Measurements from ENCODE around the gene ACSBG1. TPM values are rescaled to one million over a fixed set of nuclear protein-coding genes. Genes with fewer than 3 reads are reported as not detected.

The ACSBG1 gene
- total and polyA plus RNA-seq, 5 experiments from 2014 or later = 0.05 to 0.11 TPM; not detected in 3

DNA sequence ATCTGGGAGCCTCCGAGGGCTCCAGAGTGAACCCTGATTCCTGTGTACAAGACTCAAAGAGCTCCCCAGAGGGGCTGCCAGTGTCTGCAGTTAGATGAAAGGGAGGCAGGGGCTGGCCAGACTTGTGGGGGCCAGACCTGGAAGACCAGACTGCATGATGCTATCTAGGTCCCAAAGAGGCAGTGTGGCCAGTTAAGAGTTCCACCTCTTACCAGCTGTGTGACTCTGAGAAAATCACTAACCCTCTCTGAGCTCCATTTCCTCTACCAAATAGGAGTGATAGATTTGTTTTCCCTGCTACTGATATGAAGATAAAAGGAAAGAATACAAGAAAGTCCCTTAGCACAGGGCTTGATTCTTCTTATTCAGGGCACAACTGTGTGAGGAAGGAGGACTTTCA is 29.0 kb downstream of the ACSBG1 start:
- no peak overlapping the region for H3K4me3 Mint-ChIP-seq
- peaks cover 0 to 1% (median 0%) of the 10 kb centered on the region in 4 donors for H3K4me1 Mint-ChIP-seq
- DNase-seq (no peak), ATAC-seq (no peak)
- no peaks in the 10 kb centered on the region for H3K9me3 Mint-ChIP-seq
- no peaks in the 10 kb centered on the region for H3K36me3 Mint-ChIP-seq
- H3K27me3 Mint-ChIP-seq = peaks cover 0 to 3% (median 0%) of the 10 kb centered on the region in 5 donors
- POLR2A ChIA-PET = no interaction called here
- no peak overlapping the region for H3K27ac Mint-ChIP-seq

DNA sequence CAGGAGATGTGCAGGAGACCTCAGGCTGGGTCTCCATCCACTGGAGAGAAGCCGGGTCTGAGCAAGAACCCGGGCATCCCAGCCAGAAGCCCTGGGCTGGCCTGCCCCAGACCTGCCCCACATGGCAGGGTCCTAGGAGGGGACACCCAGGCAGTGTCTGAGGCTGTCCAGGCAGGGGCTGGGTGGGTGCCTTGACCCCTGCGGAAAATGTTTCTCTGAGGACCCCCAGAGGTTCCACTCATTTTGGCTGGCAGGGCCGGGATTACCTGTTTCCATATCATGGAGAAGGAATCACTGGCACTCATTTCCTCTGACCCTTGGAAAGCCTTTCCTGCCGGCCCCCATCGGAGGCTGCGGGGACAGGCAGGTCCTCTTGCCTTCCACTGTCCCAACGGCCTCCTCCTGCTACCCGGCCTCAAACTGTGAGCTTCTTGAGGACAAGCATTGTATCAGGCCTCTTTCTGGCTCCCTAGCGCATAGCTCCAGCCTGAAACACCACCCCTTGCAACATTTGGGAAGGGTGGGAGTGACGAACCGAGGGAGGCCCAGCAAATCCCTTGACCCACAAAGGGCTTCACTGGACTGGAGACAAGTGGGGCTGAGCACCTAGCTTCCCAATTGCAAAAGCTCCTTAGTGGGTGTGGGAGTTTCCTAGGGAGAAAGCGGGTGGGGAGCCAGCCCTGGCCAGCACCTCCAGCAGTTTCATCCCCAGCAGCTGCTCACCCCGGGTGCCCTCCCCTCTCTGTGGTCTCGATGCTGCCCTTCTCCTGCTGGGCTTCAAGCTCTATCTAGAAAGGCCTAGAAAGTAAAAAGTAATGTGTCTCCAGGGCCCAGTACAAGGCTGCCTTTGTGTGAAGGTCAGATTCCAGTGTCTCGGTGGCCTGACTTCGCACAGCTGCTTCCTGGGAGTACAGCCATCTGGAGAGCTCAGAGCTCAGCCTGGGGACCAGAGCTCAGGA is 29.7 kb downstream of the ACSBG1 start:
- POLR2A ChIA-PET = no interaction called here
- DNase-seq = no peak
- H3K9me3 Mint-ChIP-seq = no peaks in the 10 kb centered on the region
- H3K4me3 Mint-ChIP-seq = no peak overlapping the region
- H3K27ac Mint-ChIP-seq = no peak overlapping the region
- peaks cover 0 to 3% (median 0%) of the 10 kb centered on the region in 5 donors for H3K27me3 Mint-ChIP-seq
- peaks cover 0 to 1% (median 0%) of the 10 kb centered on the region in 4 donors for H3K4me1 Mint-ChIP-seq
- no peak for ATAC-seq
- no peaks in the 10 kb centered on the region for H3K36me3 Mint-ChIP-seq

DNA sequence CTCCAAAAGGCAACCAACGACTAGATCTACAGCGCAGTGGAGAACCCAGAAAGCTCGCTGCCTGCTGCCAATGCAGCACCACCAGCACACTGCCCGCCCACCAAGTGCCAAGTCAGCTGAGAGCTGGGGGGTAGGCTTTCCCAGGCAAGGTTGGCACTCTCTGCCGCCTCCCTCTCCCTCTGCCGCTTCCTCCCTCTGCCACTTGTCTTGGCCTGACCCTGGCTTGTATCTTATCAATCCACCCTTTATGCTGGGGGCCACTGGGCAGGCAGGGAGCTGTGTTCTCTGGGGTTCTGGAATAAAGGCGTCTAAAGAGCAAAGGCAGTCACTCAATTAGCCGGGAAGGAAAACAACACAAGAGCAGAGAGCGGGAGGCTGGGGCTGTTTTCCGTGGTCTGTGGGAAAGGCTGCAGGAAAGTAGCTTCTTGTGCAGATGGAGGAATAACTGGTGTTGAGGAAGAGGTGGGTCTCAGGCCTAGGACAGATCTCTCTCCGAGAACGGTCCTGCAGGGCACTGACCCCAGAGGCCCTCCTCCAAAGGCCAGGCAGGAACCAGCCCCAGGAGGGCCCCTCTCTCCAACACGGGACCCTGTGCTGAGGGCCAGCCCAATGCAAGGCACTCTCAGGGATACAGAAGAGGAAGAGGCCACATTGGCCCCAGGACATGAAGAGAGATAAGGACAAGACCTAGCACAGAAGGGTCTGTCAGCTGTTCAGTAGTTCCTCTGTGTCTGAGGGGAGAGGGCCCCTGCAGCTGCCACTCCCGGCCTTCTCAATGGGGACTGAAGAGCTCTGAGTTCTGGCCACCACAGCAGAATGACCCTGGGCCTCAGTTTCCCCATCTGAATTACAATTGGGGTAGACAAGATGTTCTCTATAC is 30.8 kb downstream of the ACSBG1 start:
- DNase-seq (no peak), ATAC-seq (no peak)
- H3K4me3 Mint-ChIP-seq = no peak overlapping the region
- peaks cover 0 to 1% (median 0%) of the 10 kb centered on the region in 4 donors for H3K4me1 Mint-ChIP-seq
- POLR2A ChIA-PET = no interaction called here
- H3K27me3 Mint-ChIP-seq = peaks cover 0 to 3% (median 0%) of the 10 kb centered on the region in 5 donors
- H3K27ac Mint-ChIP-seq = no peak overlapping the region
- H3K9me3 Mint-ChIP-seq = no peaks in the 10 kb centered on the region
- no peaks in the 10 kb centered on the region for H3K36me3 Mint-ChIP-seq

DNA sequence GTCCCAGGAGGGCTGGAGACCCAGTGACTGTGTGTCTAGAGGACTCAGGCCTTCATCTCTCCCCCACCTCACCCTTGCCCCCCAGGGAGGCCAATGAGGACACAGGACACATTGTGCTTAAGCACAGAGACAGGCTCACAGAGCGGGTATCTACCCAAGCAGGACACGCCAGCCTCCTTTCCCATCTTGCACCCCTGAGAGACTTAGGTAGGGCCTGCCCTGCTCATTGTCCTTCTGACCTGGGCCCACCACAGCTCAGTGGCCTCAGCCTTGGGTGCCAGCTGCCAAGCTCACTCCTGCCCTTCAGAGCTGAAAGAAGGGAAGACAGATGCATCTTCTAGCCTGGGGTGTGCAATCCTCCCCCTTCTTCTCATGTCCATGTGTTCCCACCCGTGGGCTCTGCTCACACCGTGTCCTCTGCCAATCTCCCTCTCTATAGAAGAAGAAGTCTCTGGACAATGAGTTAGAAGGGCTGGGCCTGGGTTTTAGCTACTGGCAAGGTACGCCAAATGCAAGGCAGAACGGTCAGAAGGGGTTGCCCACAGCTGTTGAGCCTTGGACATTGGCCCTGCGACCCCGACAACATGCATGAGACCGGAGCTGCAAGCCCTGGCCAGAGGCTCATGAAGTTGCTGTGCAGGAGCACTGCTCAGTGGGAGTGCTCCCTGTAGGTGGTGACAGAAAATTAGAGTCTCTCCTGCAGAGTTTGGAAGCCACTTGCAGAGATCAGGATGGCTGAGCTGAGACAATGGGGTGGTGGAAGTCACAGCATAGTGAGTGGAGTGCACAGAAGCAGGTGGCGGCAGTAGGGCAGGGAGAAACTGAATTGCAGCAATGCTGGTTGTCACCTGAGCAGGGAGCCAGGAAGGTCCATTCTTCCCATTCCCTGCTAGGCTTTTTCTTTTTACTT is 32.8 kb downstream of the ACSBG1 start:
- H3K27me3 Mint-ChIP-seq = peaks cover 0 to 3% (median 0%) of the 10 kb centered on the region in 5 donors
- peak overlapping the region in 1 of 10 donors; percentile 36 for H3K27ac Mint-ChIP-seq
- no peak for DNase-seq
- H3K9me3 Mint-ChIP-seq = no peaks in the 10 kb centered on the region
- POLR2A ChIA-PET = no interaction called here
- H3K36me3 Mint-ChIP-seq = no peaks in the 10 kb centered on the region
- no peak overlapping the region for H3K4me3 Mint-ChIP-seq
- peaks cover 0 to 1% (median 0%) of the 10 kb centered on the region in 4 donors for H3K4me1 Mint-ChIP-seq
- ATAC-seq = no peak

DNA sequence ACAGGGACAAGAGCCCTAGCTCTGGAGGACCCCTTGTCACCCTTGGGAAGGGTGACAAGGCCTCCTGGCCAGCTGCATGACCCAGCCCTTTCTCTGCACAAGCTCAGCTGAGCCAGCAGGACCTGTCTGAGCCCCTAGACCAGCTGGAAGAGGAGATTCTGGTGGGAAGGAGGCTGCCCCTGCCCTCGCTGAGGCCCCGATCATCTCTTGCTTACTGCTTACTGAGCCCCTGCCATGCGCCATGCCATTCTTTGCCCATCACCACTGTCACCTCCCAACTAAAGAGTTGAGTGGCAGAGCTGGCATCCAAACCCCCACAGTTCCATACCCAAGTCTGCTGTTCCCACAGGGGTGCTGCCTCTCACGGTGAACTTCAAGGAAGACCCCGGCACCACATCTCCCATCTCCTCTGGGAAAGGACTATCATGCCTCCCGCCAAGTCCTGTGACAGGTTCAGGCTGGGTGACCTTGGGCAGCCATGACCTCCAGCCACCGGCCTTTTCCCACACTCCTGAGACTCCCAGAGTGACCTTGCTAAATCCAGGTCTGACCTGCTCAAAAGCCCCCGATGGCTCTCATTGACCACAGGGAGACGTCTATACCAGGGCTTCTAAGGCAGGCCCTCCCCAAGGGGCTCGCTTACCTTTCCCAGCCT is 34.0 kb downstream of the ACSBG1 start:
- Mint-ChIP-seq H3K9me3 (no peaks in the 10 kb centered on the region), H3K4me1 (peaks cover 0 to 5% (median 2%) of the 10 kb centered on the region in 4 donors), H3K4me3 (no peak overlapping the region), H3K36me3 (no peaks in the 10 kb centered on the region), H3K27me3 (peaks cover 0 to 3% (median 0%) of the 10 kb centered on the region in 5 donors), H3K27ac (peak overlapping the region in 1 of 10 donors; percentile 28)
- ATAC-seq (no peak), DNase-seq (no peak)
- POLR2A ChIA-PET = interaction anchor here (0.6 kb wide), 1 partner anchor 19 kb away, joined by 3 read pairs; no protein-coding TSS in a partner anchor

DNA sequence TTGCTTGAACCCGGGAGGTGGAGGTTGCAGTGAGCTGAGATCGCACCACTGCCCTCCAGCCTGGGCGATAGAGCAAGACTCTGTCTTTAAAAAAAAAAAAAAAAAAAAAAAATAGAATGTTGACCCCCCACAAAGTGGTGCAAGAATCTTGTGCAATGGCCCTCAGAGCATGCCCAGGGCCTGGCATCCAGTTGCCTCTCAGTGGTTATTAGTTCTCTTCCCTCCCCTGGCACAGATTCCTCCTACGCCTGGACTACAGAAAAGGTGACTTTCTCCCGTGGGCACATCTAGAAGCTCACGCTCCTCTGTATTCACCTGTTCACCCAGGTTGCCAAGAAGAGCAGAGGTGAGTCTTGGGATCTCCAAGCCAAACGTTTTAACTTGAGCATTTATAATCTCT is 36.7 kb downstream of the ACSBG1 start:
- no peak for ATAC-seq

DNA sequence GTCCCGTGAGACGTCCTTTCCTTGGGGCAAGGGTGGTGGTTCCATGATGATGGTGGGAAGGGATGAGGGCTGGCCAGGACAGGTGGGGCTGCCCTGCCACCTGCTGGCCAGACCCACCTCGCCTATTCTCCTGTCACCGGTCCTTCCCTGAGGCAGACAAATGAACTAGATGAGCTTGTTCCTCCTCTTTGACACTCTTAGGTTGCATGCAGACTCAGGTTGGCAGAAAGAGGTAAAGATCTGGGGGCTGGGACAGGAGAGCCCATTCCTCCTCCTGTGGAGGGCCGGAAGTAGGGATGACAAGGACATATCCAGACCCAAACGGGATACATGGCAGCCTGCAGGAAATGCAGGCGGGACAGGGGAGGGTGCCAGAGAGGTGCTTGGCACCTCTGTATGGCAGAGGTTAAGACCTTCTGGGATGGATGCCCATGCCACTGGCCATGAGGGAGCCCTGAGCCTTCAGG is 38.6 kb downstream of the ACSBG1 start:
- no peaks in the 10 kb centered on the region for H3K36me3 Mint-ChIP-seq
- peaks cover 0 to under 1% (median 0%) of the 10 kb centered on the region in 5 donors for H3K27me3 Mint-ChIP-seq
- POLR2A ChIA-PET = interaction anchor here (0.6 to 1.5 kb wide), 3 partner anchors 44 to 82 kb away, joined by 4 to 6 read pairs (median 4); partner anchors contain the start of gene IDH3A

More for the DNA sequence above, 36.7 kb downstream of the ACSBG1 start:
- peaks cover 0 to 8% (median 2%) of the 10 kb centered on the region in 4 donors for H3K4me1 Mint-ChIP-seq
- no peaks in the 10 kb centered on the region for H3K36me3 Mint-ChIP-seq
- H3K9me3 Mint-ChIP-seq = no peaks in the 10 kb centered on the region
- peaks cover 0 to 3% (median 0%) of the 10 kb centered on the region in 5 donors for H3K27me3 Mint-ChIP-seq
- H3K4me3 Mint-ChIP-seq = peak overlapping the region in 1 of 10 donors; percentile 34
- no peak for DNase-seq
- H3K27ac Mint-ChIP-seq = no peak overlapping the region
- POLR2A ChIA-PET = no interaction called here

DNA sequence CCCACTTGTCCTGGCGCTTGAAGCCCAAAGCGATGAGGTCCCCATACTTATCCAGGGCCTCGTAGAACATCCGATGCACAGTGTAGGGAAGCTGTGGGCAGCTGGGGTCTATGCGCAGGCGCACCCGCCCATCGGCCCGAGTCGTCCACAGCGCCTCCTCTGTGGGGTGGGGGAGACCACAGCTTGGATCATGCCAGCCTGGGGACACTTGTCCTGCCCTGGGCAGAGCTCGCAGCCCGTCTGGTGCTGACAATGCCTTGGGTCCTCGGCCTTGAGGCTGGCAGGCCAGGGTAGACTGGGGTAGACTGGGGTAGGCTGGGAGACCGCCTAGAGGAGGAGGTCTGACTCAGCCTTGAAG is 39.8 kb downstream of the ACSBG1 start:
- POLR2A ChIA-PET = interaction anchor here (0.5 to 0.6 kb wide), 2 partner anchors 29 to 87 kb away, joined by 3 read pairs; no protein-coding TSS in a partner anchor
- H3K9me3 Mint-ChIP-seq = peaks cover 0 to 14% (median 3%) of the 10 kb centered on the region in 9 donors
- no peak overlapping the region for H3K4me3 Mint-ChIP-seq
- H3K4me1 Mint-ChIP-seq = peaks cover 0 to 8% (median 2%) of the 10 kb centered on the region in 4 donors
- H3K27me3 Mint-ChIP-seq = no peaks in the 10 kb centered on the region
- no peak for ATAC-seq
- no peak for DNase-seq
- no peaks in the 10 kb centered on the region for H3K36me3 Mint-ChIP-seq
- H3K27ac Mint-ChIP-seq = peak overlapping the region in 1 of 10 donors; percentile 3

More for the DNA sequence above, 38.6 kb downstream of the ACSBG1 start:
- peaks cover 0 to 8% (median 2%) of the 10 kb centered on the region in 4 donors for H3K4me1 Mint-ChIP-seq
- peaks cover 0 to 8% (median 0%) of the 10 kb centered on the region in 9 donors for H3K9me3 Mint-ChIP-seq
- DNase-seq = peak in 9 of 10 donors; percentile 16 to 57 (median 43)
- H3K4me3 Mint-ChIP-seq = no peak overlapping the region
- peak overlapping the region in 2 of 10 donors; percentile 28 to 58 for H3K27ac Mint-ChIP-seq
- ATAC-seq = peak; percentile 77 to 95

DNA sequence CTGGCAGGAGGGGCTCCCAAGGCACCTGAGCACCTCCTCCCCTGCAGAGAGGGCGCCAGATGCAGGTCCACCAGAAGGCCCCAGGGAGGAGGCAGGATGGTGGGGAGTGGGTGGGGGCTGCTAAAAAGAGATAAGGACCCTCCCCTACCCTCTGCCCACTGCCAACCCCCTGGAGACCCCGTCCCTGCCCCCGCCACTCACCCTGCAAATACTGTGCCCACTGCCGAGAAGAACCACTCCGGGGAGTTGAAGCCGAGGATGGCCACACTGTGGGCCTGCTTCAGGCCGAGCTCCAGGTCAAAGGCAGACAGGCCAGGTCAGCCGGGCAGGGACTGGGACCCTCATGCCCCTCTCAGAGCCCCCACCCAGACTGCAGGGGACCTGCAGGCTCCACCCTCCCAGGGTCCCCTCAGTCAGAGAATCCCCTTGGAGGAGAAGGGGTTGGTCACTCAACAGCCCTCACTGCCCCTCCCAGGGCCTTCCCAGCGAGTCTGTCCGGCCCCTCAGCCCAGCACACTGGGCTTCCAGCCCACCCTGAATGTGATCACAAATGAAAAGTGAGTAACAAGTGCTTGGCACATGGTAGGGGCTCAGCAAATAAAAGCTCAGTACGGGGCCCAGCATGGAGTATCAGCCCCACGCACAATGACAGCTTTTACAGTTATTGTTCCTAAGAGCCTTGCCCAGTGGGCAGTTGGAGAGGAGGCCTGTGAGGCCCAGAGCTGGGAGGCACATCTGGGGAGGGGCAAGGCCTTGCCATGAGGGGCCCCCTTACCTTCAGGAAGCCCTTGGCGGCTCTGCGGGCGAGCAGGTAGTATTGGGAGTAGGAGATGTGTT is 40.4 kb downstream of the ACSBG1 start:
- H3K9me3 Mint-ChIP-seq = peaks cover 0 to 14% (median 3%) of the 10 kb centered on the region in 9 donors
- no peaks in the 10 kb centered on the region for H3K27me3 Mint-ChIP-seq
- peaks cover 0 to 8% (median 2%) of the 10 kb centered on the region in 4 donors for H3K4me1 Mint-ChIP-seq
- DNase-seq (no peak), ATAC-seq (no peak)
- POLR2A ChIA-PET = interaction anchor here (0.5 to 0.7 kb wide), 4 partner anchors 28 to 809 kb away, joined by 3 to 4 read pairs (median 3); no protein-coding TSS in a partner anchor
- H3K36me3 Mint-ChIP-seq = no peaks in the 10 kb centered on the region
- H3K4me3 Mint-ChIP-seq = no peak overlapping the region
- H3K27ac Mint-ChIP-seq = no peak overlapping the region

DNA sequence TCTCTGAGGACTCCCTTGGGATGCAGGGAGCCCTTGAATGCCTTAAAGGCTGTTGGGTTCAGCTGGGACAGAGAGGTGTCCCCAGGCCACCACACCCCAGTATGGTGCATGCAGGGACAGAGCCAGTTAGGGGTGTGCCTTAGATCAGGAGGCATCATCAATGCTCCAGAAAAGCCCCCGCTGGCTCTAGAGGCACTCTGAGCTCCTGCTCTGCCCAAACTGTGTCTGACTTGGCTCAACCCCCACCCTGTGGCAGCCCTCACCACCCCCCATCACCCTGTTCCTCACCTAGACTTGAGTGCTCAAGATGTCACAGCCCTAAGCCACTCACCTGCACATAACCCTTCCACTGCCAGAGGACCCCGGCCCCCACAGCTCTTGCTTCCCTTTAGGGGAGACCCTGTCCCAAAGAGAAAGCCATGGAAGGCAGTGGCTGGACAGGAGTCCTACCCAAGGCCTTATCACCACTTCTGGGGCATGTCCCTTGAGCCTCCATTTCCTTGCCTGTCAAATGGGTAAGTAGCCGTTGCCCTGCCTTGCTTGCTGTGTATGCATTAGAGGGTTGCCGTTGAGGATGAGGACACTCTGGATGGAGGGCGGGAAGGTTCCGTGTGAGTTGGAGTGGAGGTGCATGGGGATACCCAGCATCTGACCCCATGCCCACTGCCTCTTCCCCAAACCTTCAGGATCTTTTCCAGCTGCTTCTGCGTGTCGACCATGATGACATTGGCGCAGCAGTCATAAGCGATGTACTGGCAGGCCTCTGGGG is 41.4 kb downstream of the ACSBG1 start:
- POLR2A ChIA-PET = no interaction called here
- ATAC-seq (no peak), DNase-seq (no peak)

More for the DNA sequence above, 41.4 kb downstream of the ACSBG1 start:
- Mint-ChIP-seq H3K9me3 (peaks cover 0 to 14% (median 3%) of the 10 kb centered on the region in 9 donors), H3K4me3 (no peak overlapping the region), H3K27ac (no peak overlapping the region), H3K36me3 (no peaks in the 10 kb centered on the region), H3K4me1 (peaks cover 0 to 8% (median 2%) of the 10 kb centered on the region in 4 donors), H3K27me3 (no peaks in the 10 kb centered on the region)

Measured in naive thymus-derived CD8-positive, alpha-beta T cell (primary cell).